ENCODE results near the gene TMEM181.
"Not testable (repeated sequence)": the region's sequence is repeated elsewhere in the genome, so short reads cannot be mapped to it uniquely, and the experiment has no call there.

Gene TMEM181

DNA sequence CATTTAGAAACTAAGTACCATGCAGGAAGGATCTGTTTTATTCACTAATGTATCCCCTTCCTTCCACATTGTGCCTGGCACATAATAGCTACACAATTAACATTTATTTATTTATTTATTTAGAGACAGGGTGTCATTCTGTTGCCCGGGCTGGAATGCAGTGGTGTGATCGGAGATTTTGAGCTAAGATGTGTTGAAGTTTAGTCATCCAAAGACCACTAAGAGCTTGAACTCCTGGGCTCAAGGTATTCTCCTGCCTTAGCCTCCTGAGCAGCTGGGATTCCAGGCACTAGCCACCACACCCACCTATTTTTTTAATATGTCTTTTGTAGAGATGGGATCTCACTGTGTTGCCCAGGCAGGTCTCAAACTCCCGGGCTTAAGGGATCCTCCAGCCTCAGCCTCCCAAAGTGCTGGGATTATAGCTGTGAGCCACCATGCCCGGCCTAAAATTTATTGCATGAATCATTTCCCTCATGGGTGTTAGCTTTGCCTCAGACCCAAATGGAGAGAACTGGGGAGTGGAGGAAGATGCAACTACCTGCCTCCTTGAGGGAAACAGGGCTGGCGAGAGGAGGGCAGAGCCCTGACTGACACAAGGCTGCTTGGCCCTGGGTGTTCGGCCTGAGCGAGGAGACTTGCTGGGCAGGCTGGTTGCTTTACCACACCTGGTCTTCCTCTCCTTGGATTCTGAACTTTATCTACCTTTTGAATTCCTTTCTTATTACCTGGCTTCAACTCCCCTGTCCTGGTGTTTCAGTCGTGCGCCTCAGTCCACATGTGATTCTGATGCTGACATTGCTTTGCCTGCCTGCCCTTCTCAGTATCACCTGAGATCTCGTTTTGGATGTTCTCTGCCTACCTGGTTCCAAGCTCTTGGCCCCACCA lies 86.4 kb downstream of the TMEM181 start:
- TF ChIP-seq, protein P1, sequence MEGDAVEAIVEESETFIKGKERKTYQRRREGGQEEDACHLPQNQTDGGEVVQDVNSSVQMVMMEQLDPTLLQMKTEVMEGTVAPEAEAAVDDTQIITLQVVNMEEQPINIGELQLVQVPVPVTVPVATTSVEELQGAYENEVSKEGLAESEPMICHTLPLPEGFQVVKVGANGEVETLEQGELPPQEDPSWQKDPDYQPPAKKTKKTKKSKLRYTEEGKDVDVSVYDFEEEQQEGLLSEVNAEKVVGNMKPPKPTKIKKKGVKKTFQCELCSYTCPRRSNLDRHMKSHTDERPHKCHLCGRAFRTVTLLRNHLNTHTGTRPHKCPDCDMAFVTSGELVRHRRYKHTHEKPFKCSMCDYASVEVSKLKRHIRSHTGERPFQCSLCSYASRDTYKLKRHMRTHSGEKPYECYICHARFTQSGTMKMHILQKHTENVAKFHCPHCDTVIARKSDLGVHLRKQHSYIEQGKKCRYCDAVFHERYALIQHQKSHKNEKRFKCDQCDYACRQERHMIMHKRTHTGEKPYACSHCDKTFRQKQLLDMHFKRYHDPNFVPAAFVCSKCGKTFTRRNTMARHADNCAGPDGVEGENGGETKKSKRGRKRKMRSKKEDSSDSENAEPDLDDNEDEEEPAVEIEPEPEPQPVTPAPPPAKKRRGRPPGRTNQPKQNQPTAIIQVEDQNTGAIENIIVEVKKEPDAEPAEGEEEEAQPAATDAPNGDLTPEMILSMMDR (IDR thresholded peaks at IDR 0.05) = no peak
- peaks cover 0 to 43% (median 37%) of the 10 kb centered on the region in 4 donors for H3K4me1 ChIP-seq
- H3K9me3 ChIP-seq = no peaks in the 10 kb centered on the region
- DNase-seq = peak in 1 of 2 donors; percentile 44
- no peaks in the 10 kb centered on the region for H3K36me3 ChIP-seq
- intact Hi-C loops (cut with DNase I; ENCODE audit: low total_unique reads) = no loop called here
- no peak overlapping the region for H3K4me3 ChIP-seq
- peak overlapping the region; percentile 92 to 99 for H3K27ac ChIP-seq
- no peaks in the 10 kb centered on the region for H3K27me3 ChIP-seq

DNA sequence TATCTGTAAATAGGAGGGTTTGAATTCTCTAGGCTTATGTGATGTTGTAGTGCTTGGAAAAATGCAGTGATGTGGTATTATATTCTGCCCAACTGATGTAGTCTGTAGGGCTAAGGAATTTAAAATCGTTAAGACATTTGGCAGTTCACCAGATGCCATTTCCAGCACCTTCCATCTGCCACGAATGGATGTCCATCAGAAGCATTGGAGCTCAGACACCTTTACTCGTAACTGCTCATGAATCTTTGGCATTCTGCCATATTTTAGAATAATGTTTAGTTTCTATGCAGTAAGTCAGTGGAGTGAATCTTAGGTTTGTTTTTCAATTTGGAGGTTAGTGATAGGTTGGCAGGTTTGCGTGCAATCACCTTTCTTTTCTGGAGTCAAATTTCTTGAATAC lies 87.6 kb downstream of the TMEM181 start:
- DNase-seq = no peak
- no peaks in the 10 kb centered on the region for H3K27me3 ChIP-seq
- H3K36me3 ChIP-seq = no peaks in the 10 kb centered on the region
- intact Hi-C loops (cut with DNase I; ENCODE audit: low total_unique reads) = no loop called here
- no peak overlapping the region for H3K4me3 ChIP-seq
- TF ChIP-seq, protein P1 (IDR thresholded peaks at IDR 0.05) = no peak
- no peaks in the 10 kb centered on the region for H3K9me3 ChIP-seq
- peak overlapping the region in 1 of 2 donors; percentile 48 for H3K27ac ChIP-seq
- H3K4me1 ChIP-seq = peaks cover 0 to 30% (median 25%) of the 10 kb centered on the region in 4 donors

DNA sequence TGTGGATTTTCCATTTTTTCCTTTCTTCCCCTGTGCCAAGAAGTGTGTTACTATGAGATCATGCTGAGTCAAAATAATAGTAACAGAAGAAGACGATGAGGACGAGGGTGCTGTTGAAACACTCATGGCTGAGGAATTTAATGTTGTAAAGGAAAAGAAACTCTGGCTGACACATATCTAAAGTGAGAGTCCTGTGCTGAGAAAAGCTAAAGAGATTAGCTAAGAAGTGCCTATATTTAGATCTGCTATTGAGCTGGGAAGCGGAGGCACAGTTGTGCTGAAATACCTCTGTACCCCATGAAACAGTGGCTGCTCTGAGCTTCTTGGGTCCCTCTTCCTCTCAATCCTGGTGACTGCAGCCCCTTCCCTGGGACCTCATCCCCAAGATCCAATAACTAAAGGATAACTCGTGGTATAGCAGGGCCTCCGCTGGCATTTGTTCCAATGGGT lies 88.8 kb downstream of the TMEM181 start:
- TF ChIP-seq, protein P1 (IDR thresholded peaks at IDR 0.05) = no peak
- H3K36me3 ChIP-seq = no peaks in the 10 kb centered on the region
- peaks cover 0 to 18% (median 13%) of the 10 kb centered on the region in 4 donors for H3K4me1 ChIP-seq
- no peaks in the 10 kb centered on the region for H3K9me3 ChIP-seq
- intact Hi-C loops (cut with DNase I; ENCODE audit: low total_unique reads) = no loop called here
- DNase-seq = peak in 1 of 2 donors; percentile 47
- H3K4me3 ChIP-seq = no peak overlapping the region
- H3K27ac ChIP-seq = peak overlapping the region; percentile 48 to 66
- H3K27me3 ChIP-seq = no peaks in the 10 kb centered on the region

DNA sequence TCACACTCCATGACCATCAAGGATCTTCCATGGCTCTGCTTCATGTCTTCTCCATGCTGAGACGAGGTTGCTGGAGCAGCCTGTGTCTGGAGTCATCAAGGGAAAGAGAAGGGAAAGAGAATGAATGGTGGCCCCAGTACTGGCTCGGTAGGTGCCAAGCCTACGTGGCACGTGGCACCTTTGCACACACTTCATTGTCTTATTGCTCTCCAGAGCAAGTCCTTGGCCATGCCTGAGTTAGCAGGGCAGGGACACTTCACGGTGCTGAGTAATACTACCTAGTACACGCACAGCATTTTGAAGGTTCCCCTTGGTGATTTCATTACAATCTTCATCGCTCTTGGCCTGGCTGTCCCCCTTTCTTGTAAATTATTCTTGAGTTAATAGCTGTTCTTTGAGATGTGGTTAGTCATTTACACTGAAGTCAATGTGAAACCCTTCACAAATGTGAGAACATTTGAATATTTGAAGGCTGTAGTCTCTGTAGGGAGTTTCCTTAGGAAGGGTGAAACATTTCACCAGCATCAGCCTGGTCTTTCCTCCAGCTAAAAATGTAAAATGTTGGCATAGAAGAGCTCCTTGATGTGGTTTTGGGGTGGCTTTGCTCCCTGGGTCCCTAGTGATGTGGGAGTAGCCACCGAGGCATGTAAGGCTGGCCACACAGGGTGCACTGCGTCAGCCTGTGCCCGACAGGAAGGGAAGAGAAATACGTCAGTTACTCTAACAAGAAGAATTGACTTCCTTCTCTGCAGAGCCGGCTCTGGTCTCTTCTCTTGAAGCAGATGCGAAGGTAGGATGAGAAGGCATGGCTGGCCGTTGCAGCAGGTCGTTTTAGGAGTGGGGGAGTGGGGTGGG lies 89.6 kb downstream of the TMEM181 start, which contains the start of gene SYTL3:
SYTL3 (plus strand) TSS at position 766 of the 855 bp plus-strand sequence. CDS start 13,215 bp downstream, outside the sequence.
- Histone ChIP-seq H3K4me1 (peaks cover 0 to 17% (median 13%) of the 10 kb centered on the region in 4 donors), H3K9me3 (no peaks in the 10 kb centered on the region), H3K4me3 (no peak within 1 kb of the TSS), H3K27ac (peak within 1 kb of the TSS; percentile 48 to 66), H3K27me3 (no peaks in the 10 kb centered on the region), H3K36me3 (no peaks in the 10 kb centered on the region)
- intact Hi-C loops (cut with DNase I; ENCODE audit: low total_unique reads) = no loop called here
- peak; percentile 61 to 76 for DNase-seq
- TF ChIP-seq, protein P1 (IDR thresholded peaks at IDR 0.05) = no peak

DNA sequence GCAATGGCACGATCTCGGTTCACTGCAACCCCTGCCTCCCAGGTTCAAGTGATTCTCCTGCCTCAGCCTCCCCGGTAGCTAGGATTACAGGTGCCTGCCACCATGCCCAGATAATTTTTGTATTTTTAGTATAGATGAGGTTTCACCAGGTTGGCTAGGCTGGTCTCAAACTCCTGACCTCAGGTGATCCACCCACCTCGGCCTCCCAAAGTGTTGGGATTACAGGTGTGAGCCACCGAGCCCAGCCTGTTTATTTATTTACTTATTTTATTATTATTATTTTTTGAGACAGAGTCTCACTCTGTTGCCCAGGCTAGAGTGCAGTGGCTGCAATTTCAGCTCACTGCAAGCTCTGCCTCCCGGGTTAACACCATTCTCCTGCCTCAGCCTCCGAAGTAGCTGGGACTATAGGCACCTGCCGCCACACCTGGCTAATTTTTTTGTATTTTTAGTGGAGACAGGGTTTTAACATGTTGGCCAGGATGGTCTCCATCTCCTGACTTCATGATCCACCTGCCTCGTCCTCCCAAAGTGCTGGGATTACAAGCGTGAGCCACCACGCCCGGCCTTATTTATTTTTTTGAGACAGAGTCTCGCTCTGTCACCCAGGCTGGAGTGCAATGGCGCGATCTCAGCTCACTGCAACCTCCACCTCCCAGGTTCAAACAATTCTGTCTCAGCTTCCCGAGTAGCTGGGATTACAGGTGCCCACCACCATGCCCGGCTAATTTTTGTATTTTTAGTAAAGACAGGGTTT lies 92.3 kb downstream of the TMEM181 start:
- H3K27ac ChIP-seq; H3K36me3 ChIP-seq; intact Hi-C loops (cut with DNase I; ENCODE audit: low total_unique reads); H3K4me3 ChIP-seq; H3K27me3 ChIP-seq; H3K9me3 ChIP-seq: not testable (repeated sequence)
- H3K4me1 ChIP-seq = peaks cover 0 to 16% (median 9%) of the 10 kb centered on the region in 4 donors
- DNase-seq = peak in 1 of 2 donors; percentile 25
